ENCODE results near the gene DR1. TPM values are rescaled to one million over a fixed set of nuclear protein-coding genes. Genes with fewer than 3 reads are reported as not detected.
"Not testable (repeated sequence)": the region's sequence is repeated elsewhere in the genome, so short reads cannot be mapped to it uniquely, and the experiment has no call there.

DR1 gene
- polyA plus RNA-seq, 4 donors, result 10.3 to 43.0 (median 16.0) TPM

DNA sequence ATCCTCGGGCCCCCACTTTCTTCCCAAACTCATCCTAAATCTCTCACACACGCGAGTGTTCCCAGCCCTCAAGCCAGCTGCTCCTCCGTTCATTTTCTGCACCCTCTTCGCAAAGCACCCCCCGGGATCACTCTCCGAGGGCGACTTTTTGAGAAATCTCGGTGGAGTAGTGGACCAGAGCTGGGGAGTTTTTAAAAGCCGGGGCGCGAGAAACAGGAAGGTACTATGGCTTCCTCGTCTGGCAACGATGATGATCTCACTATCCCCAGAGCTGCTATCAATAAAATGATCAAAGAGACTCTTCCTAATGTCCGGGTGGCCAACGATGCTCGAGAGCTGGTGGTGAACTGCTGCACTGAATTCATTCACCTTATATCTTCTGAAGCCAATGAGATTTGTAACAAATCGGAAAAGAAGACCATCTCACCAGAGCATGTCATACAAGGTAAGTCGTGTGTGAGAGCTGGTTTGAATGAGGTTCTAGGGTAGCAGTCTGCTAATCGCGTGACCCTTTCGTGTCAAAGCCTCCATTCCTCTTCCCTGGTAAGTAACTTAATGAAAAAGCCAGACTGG, 800 bp downstream of the DR1 start:
- Histone ChIP-seq H3K4me3 (ENCODE audit: low read depth in 1 of 3, low read length in 3 of 3) (peak overlapping the region; percentile 70 to 92 (median 80)), H3K36me3 (ENCODE audit: control insufficient read depth in 3 of 3, insufficient read depth in 2 of 3, low read depth in 1 of 3, low read length in 3 of 3) (peaks cover 0 to 2% (median 0%) of the 10 kb centered on the region in 3 donors), H3K27me3 (ENCODE audit: control insufficient read depth in 3 of 3, insufficient read depth in 3 of 3, low read length in 3 of 3) (no peaks in the 10 kb centered on the region), H3K9me3 (ENCODE audit: control insufficient read depth in 2 of 2, insufficient read depth in 1 of 2, low read depth in 1 of 2, low read length in 1 of 2) (no peaks in the 10 kb centered on the region), H3K27ac (ENCODE audit: low read depth in 1 of 3, low read length in 2 of 3) (peak overlapping the region; percentile 84 to 99 (median 97)), H3K4me1 (ENCODE audit: control insufficient read depth in 3 of 3, insufficient read depth in 2 of 3, low read depth in 1 of 3, low read length in 2 of 3) (peaks cover 0 to 9% (median 2%) of the 10 kb centered on the region in 3 donors)
- peak; percentile 50 to 67 for DNase-seq
- no peak for FAIRE-seq
- WGBS, 3 donors, result 0 to 1% (median 0%) methylated on average over 22 of the region's 22 CpGs

DNA sequence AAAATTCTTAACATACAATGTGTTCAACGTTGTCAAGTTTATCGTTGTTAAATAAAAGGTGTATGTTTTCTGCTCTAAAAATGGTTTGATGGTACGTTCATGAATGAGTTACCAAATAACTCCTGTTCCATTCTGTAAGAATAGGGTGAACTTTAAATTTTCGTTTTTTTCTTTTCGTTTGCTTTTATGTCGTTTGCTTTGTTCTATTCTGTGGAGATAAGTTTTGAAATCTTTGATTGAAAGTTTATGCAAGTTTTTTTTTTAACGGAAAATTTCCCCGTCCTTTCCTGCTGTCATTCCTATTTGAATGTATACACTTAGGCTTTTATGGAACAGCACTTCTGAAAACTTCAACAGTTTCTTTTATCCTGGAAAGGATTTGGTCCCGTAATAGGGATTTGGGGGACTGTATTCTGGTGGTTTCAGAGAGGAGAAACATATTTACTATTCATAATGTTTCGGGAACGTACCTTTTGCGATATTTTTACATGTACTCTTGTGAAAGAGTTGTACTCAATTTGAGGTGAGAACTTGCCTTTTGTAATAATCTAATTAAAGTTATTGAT, 1.7 kb downstream of the DR1 start:
- Histone ChIP-seq H3K4me1 (ENCODE audit: control insufficient read depth in 3 of 3, insufficient read depth in 2 of 3, low read depth in 1 of 3, low read length in 2 of 3) (peaks cover 0 to 9% (median 2%) of the 10 kb centered on the region in 3 donors), H3K9me3 (ENCODE audit: control insufficient read depth in 2 of 2, insufficient read depth in 1 of 2, low read depth in 1 of 2, low read length in 1 of 2) (no peaks in the 10 kb centered on the region), H3K36me3 (ENCODE audit: control insufficient read depth in 3 of 3, insufficient read depth in 2 of 3, low read depth in 1 of 3, low read length in 3 of 3) (peaks cover 0 to 3% (median 2%) of the 10 kb centered on the region in 3 donors), H3K27ac (ENCODE audit: low read depth in 1 of 3, low read length in 2 of 3) (peak overlapping the region in 2 of 3 donors; percentile 97 to 99), H3K4me3 (ENCODE audit: low read depth in 1 of 3, low read length in 3 of 3) (peak overlapping the region; percentile 70 to 92 (median 80)), H3K27me3 (ENCODE audit: control insufficient read depth in 3 of 3, insufficient read depth in 3 of 3, low read length in 3 of 3) (no peaks in the 10 kb centered on the region)
- WGBS, 3 donors, result 1% methylated on average over 12 of the region's 12 CpGs
- FAIRE-seq (no peak), DNase-seq (no peak)

DNA sequence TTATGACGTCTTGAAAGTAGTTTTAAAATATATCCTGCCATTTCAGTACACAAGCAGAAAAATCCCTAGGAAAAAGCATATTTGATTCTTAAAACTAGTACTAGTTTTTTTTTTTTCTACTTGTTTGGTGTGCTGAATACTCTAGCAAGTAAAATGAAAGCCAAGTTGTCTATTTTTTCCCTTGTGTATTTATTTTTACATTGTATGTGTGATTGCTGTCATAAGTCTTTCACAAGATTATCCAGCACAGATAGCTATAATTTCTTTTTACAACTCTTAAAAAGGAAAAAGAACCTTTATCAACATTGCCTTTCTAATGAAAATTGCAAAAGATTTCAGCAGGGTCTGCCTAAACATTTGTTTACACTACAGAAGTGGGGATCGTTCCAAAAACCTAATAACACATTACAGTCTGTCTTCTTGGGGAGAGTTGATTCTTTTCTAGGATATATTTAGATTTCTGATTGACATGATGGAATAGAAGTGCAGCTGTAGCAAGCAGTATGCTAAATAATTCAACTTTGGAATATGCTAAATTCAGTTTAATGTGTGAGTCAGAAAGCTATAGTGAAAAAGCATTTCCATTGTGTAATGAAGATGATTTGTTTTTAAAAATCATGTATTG, 2.5 kb downstream of the DR1 start:
- DNase-seq (peak in 1 of 2 donors; percentile 16), FAIRE-seq (no peak)
- H3K27ac ChIP-seq (ENCODE audit: low read depth in 1 of 3, low read length in 2 of 3), result peak overlapping the region in 1 of 3 donors; percentile 97
- 0 to 1% (median 1%) methylated on average over 2 of the region's 2 CpGs for WGBS, 3 donors
- H3K4me1 ChIP-seq (ENCODE audit: control insufficient read depth in 3 of 3, insufficient read depth in 2 of 3, low read depth in 1 of 3, low read length in 2 of 3), result peaks cover 0 to 9% (median 2%) of the 10 kb centered on the region in 3 donors
- H3K9me3 ChIP-seq (ENCODE audit: control insufficient read depth in 2 of 2, insufficient read depth in 1 of 2, low read depth in 1 of 2, low read length in 1 of 2), result no peaks in the 10 kb centered on the region
- H3K4me3 ChIP-seq (ENCODE audit: low read depth in 1 of 3, low read length in 3 of 3), result peak overlapping the region in 2 of 3 donors; percentile 28 to 45
- peaks cover 2 to 6% (median 2%) of the 10 kb centered on the region in 3 donors for H3K36me3 ChIP-seq (ENCODE audit: control insufficient read depth in 3 of 3, insufficient read depth in 2 of 3, low read depth in 1 of 3, low read length in 3 of 3)
- no peaks in the 10 kb centered on the region for H3K27me3 ChIP-seq (ENCODE audit: control insufficient read depth in 3 of 3, insufficient read depth in 3 of 3, low read length in 3 of 3)

DNA sequence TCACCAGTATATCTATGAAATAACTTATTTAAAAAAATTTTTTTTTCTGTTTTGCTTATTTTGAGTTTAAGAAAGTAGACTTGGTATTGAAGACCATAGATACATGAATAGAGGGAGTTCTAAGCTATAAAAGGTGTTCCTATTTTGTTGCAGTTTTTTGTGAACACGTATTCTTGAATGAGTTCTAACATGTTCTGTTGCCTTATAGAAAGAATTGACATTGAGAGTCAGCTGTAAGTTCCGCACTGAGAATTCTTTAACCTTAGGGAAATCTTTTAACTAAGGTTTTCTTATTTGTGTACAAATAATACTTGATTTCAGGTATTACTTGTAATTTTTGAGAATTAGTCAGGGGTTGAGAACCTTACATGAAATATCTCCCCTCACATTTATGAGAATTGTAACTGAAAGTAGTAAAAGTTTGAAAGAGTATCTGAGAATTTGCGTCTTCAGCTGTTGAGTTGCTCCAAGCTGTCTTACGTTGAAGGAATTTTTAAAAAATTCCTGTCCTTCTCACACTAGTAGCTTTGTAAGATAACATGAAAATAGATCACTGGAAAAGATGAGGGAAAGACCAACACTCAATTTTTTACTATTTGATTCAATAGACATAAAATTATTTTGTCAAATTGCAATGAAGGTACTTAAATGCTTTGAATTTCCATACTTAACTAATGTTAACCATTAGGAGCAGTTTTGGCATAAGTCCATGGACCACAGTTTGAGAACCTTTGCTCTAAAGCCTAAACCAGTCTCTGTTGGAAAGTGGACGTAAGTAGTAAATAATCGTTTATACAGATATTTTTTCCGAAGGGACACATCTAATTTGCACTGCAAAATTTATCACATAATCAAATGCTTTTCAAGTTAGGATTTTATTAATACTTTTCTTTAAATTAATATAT, 3.8 kb downstream of the DR1 start:
- peaks cover 2 to 6% (median 2%) of the 10 kb centered on the region in 3 donors for H3K36me3 ChIP-seq (ENCODE audit: control insufficient read depth in 3 of 3, insufficient read depth in 2 of 3, low read depth in 1 of 3, low read length in 3 of 3)
- WGBS, 3 donors, result 35 to 43% (median 36%) methylated on average over 7 of the region's 7 CpGs
- H3K9me3 ChIP-seq (ENCODE audit: control insufficient read depth in 2 of 2, insufficient read depth in 1 of 2, low read depth in 1 of 2, low read length in 1 of 2), result no peaks in the 10 kb centered on the region
- no peak overlapping the region for H3K27ac ChIP-seq (ENCODE audit: low read depth in 1 of 3, low read length in 2 of 3)
- H3K4me1 ChIP-seq (ENCODE audit: control insufficient read depth in 3 of 3, insufficient read depth in 2 of 3, low read depth in 1 of 3, low read length in 2 of 3), result peaks cover 0 to 8% (median 1%) of the 10 kb centered on the region in 3 donors
- H3K27me3 ChIP-seq (ENCODE audit: control insufficient read depth in 3 of 3, insufficient read depth in 3 of 3, low read length in 3 of 3), result no peaks in the 10 kb centered on the region
- DNase-seq (peak in 1 of 2 donors; percentile 7), FAIRE-seq (no peak)
- peak overlapping the region in 1 of 3 donors; percentile 11 for H3K4me3 ChIP-seq (ENCODE audit: low read depth in 1 of 3, low read length in 3 of 3)

DNA sequence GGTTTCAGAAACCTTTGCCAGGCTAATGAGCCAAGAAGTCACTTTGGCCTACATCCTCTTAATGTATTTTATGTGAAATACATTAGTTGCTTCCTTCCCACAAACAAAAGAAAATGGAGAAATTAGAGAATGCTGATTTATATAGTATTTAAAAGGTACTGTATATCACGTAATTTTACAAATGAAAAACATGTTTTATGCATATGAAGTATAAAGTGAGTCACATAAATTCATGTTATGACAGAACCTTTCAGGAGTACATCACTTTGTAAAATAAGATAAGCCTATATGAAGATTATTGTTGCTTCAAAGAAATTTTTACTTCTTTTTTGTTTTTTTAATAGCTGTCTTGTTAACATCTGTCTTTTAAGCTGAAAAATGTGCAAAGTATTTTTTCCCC, 4.6 kb downstream of the DR1 start:
- no peak overlapping the region for H3K4me3 ChIP-seq (ENCODE audit: low read depth in 1 of 3, low read length in 3 of 3)
- H3K4me1 ChIP-seq (ENCODE audit: control insufficient read depth in 3 of 3, insufficient read depth in 2 of 3, low read depth in 1 of 3, low read length in 2 of 3), result peaks cover 0 to 6% (median 0%) of the 10 kb centered on the region in 3 donors
- FAIRE-seq, result no peak

DNA sequence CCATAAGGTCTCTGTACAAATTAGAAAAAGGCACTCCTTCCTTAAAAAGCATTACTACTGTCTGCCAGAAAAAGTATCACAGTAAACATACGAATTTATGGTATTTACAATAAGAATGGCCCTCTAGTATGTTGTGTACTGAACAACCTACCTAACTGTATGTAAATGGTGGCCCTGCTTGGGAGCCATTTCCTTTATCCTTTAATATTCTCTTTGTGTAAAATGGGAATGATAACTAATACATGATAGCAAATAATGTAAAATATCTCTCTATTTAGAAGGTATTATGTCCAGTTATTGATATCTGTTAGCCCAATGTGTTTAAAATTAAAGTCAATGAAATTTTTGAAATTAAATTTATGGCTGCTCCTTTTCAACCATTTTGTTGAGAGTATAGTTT, 5.2 kb downstream of the DR1 start:
- DNase-seq, result no peak
- FAIRE-seq, result no peak
- Histone ChIP-seq H3K4me3 (ENCODE audit: low read depth in 1 of 3, low read length in 3 of 3) (no peak overlapping the region), H3K27ac (ENCODE audit: low read depth in 1 of 3, low read length in 2 of 3) (no peak overlapping the region), H3K27me3 (ENCODE audit: control insufficient read depth in 3 of 3, insufficient read depth in 3 of 3, low read length in 3 of 3) (no peaks in the 10 kb centered on the region), H3K36me3 (ENCODE audit: control insufficient read depth in 3 of 3, insufficient read depth in 2 of 3, low read depth in 1 of 3, low read length in 3 of 3) (peaks cover 2 to 6% (median 2%) of the 10 kb centered on the region in 3 donors), H3K9me3 (ENCODE audit: control insufficient read depth in 2 of 2, insufficient read depth in 1 of 2, low read depth in 1 of 2, low read length in 1 of 2) (no peaks in the 10 kb centered on the region), H3K4me1 (ENCODE audit: control insufficient read depth in 3 of 3, insufficient read depth in 2 of 3, low read depth in 1 of 3, low read length in 2 of 3) (peaks cover 0 to 6% (median 0%) of the 10 kb centered on the region in 3 donors)
- WGBS, 3 donors, result 61 to 94% (median 66%) methylated on average over 1 of the region's 1 CpG

More for the DNA sequence above, 4.6 kb downstream of the DR1 start:
- no peak for DNase-seq
- Histone ChIP-seq H3K36me3 (ENCODE audit: control insufficient read depth in 3 of 3, insufficient read depth in 2 of 3, low read depth in 1 of 3, low read length in 3 of 3) (peaks cover 2 to 6% (median 2%) of the 10 kb centered on the region in 3 donors), H3K27ac (ENCODE audit: low read depth in 1 of 3, low read length in 2 of 3) (no peak overlapping the region), H3K27me3 (ENCODE audit: control insufficient read depth in 3 of 3, insufficient read depth in 3 of 3, low read length in 3 of 3) (no peaks in the 10 kb centered on the region), H3K9me3 (ENCODE audit: control insufficient read depth in 2 of 2, insufficient read depth in 1 of 2, low read depth in 1 of 2, low read length in 1 of 2) (no peaks in the 10 kb centered on the region)
- WGBS, 3 donors, result 75 to 82% (median 78%) methylated on average over 1 of the region's 1 CpG

DNA sequence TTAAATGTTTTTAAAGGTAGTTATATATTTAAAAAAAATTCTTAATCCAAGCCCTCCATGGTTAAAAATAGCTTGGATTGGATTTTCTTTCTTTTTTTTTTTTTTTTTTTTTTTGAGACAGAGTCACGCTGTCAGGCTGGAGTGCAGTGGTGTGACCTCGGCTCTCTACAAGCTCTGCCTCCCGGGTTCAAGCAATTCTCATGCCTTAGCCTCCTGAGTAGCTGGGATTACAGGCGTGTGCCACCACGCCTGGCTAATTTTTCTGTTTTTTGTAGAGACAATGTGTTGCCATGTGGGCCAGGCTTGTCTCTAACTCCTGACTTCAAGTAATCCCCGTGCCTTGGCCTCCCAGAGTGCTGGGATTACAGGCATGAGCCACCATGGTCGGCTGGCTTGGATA, 5.6 kb downstream of the DR1 start:
- not testable (repeated sequence) for FAIRE-seq; DNase-seq; H3K9me3 ChIP-seq (ENCODE audit: control insufficient read depth in 2 of 2, insufficient read depth in 1 of 2, low read depth in 1 of 2, low read length in 1 of 2); H3K27me3 ChIP-seq (ENCODE audit: control insufficient read depth in 3 of 3, insufficient read depth in 3 of 3, low read length in 3 of 3); H3K4me3 ChIP-seq (ENCODE audit: low read depth in 1 of 3, low read length in 3 of 3); H3K4me1 ChIP-seq (ENCODE audit: control insufficient read depth in 3 of 3, insufficient read depth in 2 of 3, low read depth in 1 of 3, low read length in 2 of 3); H3K27ac ChIP-seq (ENCODE audit: low read depth in 1 of 3, low read length in 2 of 3); H3K36me3 ChIP-seq (ENCODE audit: control insufficient read depth in 3 of 3, insufficient read depth in 2 of 3, low read depth in 1 of 3, low read length in 3 of 3)
- 77 to 91% (median 83%) methylated on average over 7 of the region's 7 CpGs for WGBS, 3 donors

DNA sequence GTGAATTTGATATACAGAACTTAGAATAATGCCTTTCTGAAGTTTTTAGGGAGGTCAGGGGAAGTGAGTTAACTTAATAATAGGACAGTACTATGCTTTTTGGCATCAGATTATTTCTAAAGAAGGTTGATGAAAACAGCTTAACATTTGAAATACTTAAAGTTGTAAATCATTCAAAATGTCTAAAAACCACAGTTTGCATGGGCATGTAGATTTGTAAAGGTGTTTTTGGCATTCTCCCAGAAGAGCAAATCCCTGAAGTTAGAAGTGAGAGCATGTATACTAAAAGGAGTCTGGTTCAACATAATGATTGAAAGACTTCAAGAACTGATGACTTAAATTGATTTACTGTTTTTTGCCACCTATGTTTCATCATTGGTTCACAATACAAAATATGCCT, 6.7 kb downstream of the DR1 start:
- H3K4me3 ChIP-seq (ENCODE audit: low read depth in 1 of 3, low read length in 3 of 3), result no peak overlapping the region
- no peak for FAIRE-seq
- peaks cover 0 to 6% (median 0%) of the 10 kb centered on the region in 3 donors for H3K4me1 ChIP-seq (ENCODE audit: control insufficient read depth in 3 of 3, insufficient read depth in 2 of 3, low read depth in 1 of 3, low read length in 2 of 3)
- H3K27ac ChIP-seq (ENCODE audit: low read depth in 1 of 3, low read length in 2 of 3), result no peak overlapping the region
- no peaks in the 10 kb centered on the region for H3K9me3 ChIP-seq (ENCODE audit: control insufficient read depth in 2 of 2, insufficient read depth in 1 of 2, low read depth in 1 of 2, low read length in 1 of 2)
- DNase-seq, result no peak
- H3K27me3 ChIP-seq (ENCODE audit: control insufficient read depth in 3 of 3, insufficient read depth in 3 of 3, low read length in 3 of 3), result no peaks in the 10 kb centered on the region
- H3K36me3 ChIP-seq (ENCODE audit: control insufficient read depth in 3 of 3, insufficient read depth in 2 of 3, low read depth in 1 of 3, low read length in 3 of 3), result peaks cover 2 to 11% (median 2%) of the 10 kb centered on the region in 3 donors
